IMR-90 (cell line): ENCODE data around the gene EGLN1. TPM values are rescaled to one million over a fixed set of nuclear protein-coding genes. Genes with fewer than 3 reads are reported as not detected.

Experiments used
- ATAC-seq: fragments of 200-7000 bp; cut with Tn5 transposase; 2 replicates; pipeline ENCODE4 v1.9.1; 2020; ENCODE audit warnings: low read depth, mild to moderate bottlenecking, moderate library complexity
- BruUV-seq: library from RNA; stranded (reverse); fragments of 400-500 nt; replicated peaks from 2 replicates; lab custom pipeline; 2021; lab: Mats Ljungman, UMichigan
- CTCF ChIA-PET: fragments of 300-600 bp; formaldehyde crosslinking; extraction: SDS; loops from one replicate; lab custom pipeline; 2021; ENCODE audit warnings: antibody characterized with exemption; lab: Yijun Ruan, JAX
- POLR2A ChIA-PET: fragments of 300-600 bp; sonication (Branson Sonifier 250); formaldehyde crosslinking; loops from one replicate; lab custom pipeline; 2022; ENCODE audit warnings: antibody characterized with exemption; ENCODE audit not compliant: unreplicated experiment; lab: Charles Lee
- DNase-seq: peaks from one replicate; pipeline ENCODE4 v3.0.0; 2013
- H2AFZ ChIP-seq: replicated peaks from 2 replicates; pipeline ENCODE3; 2013; ENCODE audit warnings: low read length, mild to moderate bottlenecking; ENCODE audit not compliant: poor library complexity
- H2AK5ac ChIP-seq: 2 replicates; pipeline ENCODE4 v1.6.1; 2013; ENCODE audit warnings: low read depth, low read length, inconsistent platforms
- H2AK9ac ChIP-seq: replicated peaks from 2 replicates; pipeline ENCODE3; 2013; ENCODE audit warnings: mild to moderate bottlenecking, low read depth, low read length, moderate library complexity; ENCODE audit not compliant: poor library complexity
- H2BK120ac ChIP-seq: 2 replicates; pipeline ENCODE4 v1.6.1; 2013; ENCODE audit warnings: low read depth, low read length, inconsistent platforms
- H2BK15ac ChIP-seq: 3 replicates; pipeline ENCODE4 v1.6.1; 2013; ENCODE audit warnings: low read depth, low read length, inconsistent platforms
- H2BK20ac ChIP-seq: 2 replicates; pipeline ENCODE4 v1.6.1; 2013; ENCODE audit warnings: low read depth, mild to moderate bottlenecking, inconsistent platforms, low read length, moderate library complexity
- H2BK5ac ChIP-seq: 2 replicates; pipeline ENCODE4 v1.6.1; 2013; ENCODE audit warnings: mild to moderate bottlenecking, low read depth, low read length, inconsistent platforms; ENCODE audit not compliant: poor library complexity, severe bottlenecking
- H3K14ac ChIP-seq: replicated peaks from 2 replicates; pipeline ENCODE4 v1.6.1; 2013; ENCODE audit warnings: low read depth, low read length, inconsistent platforms
- H3K18ac ChIP-seq: 2 replicates; pipeline ENCODE4 v1.6.1; 2013; ENCODE audit warnings: low read depth, low read length, control low read depth
- H3K23ac ChIP-seq: 2 replicates; pipeline ENCODE4 v1.6.1; 2013; ENCODE audit warnings: low read depth, low read length, inconsistent platforms
- H3K27ac ChIP-seq: 2 replicates; pipeline ENCODE4 v1.5.1; 2013; ENCODE audit warnings: mild to moderate bottlenecking, control low read depth, low read length; ENCODE audit not compliant: insufficient read depth
- H3K27me3 ChIP-seq: 2 replicates; pipeline ENCODE4 v1.6.1; 2013; ENCODE audit warnings: low read length; ENCODE audit not compliant: control insufficient read depth, insufficient read depth
- H3K36me3 ChIP-seq: 2 replicates; pipeline ENCODE4 v1.6.1; 2013; ENCODE audit warnings: low read length, mixed read lengths; ENCODE audit not compliant: control insufficient read depth, insufficient read depth
- H3K4ac ChIP-seq: 2 replicates; pipeline ENCODE4 v1.6.1; 2013; ENCODE audit warnings: low read depth, low read length, inconsistent platforms
- H3K4me1 ChIP-seq: 2 replicates; pipeline ENCODE4 v1.6.1; 2013; ENCODE audit warnings: low read length, mixed read lengths; ENCODE audit not compliant: control insufficient read depth, insufficient read depth
- H3K4me2 ChIP-seq: 2 replicates; pipeline ENCODE4 v1.6.1; 2013; ENCODE audit warnings: low read depth, mild to moderate bottlenecking, control low read depth, low read length, moderate library complexity
- H3K4me3 ChIP-seq: 2 replicates; pipeline ENCODE4 v1.5.1; 2013; ENCODE audit warnings: low read depth, mild to moderate bottlenecking, control low read depth, low read length, moderate library complexity; ENCODE audit not compliant: insufficient read depth
- H3K56ac ChIP-seq: 2 replicates; pipeline ENCODE4 v1.6.1; 2013; ENCODE audit warnings: low read length, inconsistent platforms; ENCODE audit not compliant: insufficient read depth; ENCODE audit errors: extremely low read depth
- H3K79me1 ChIP-seq, 2 experiments: 2 replicates each; pipeline ENCODE4 v1.6.1; 2013; ENCODE audit warnings: low read length in 2 of 2, inconsistent platforms in 1 of 2, low read depth in 1 of 2
- H3K9ac ChIP-seq: 2 replicates; pipeline ENCODE4 v1.6.1; 2013; ENCODE audit warnings: low read depth, low read length, control low read depth
- H3K9me1 ChIP-seq: 2 replicates; pipeline ENCODE4 v1.6.1; 2013; ENCODE audit warnings: low read length, inconsistent platforms; ENCODE audit not compliant: insufficient read depth
- H3K9me3 ChIP-seq: 2 replicates; pipeline ENCODE4 v1.6.1; 2013; ENCODE audit warnings: low read length; ENCODE audit not compliant: control insufficient read depth, insufficient read depth
- H4K20me1 ChIP-seq: 2 replicates; pipeline ENCODE4 v1.6.1; 2013; ENCODE audit warnings: low read length, inconsistent platforms; ENCODE audit not compliant: insufficient read depth
- H4K5ac ChIP-seq: 2 replicates; pipeline ENCODE4 v1.6.1; 2013; ENCODE audit warnings: mild to moderate bottlenecking, low read depth, low read length, control low read depth
- H4K8ac ChIP-seq, 2 experiments: 2 replicates each; pipeline ENCODE4 v1.6.1; 2013; ENCODE audit warnings: low read depth in 2 of 2, low read length in 2 of 2, control low read depth in 1 of 2, inconsistent platforms in 1 of 2
- H4K91ac ChIP-seq: 2 replicates; pipeline ENCODE4 v1.6.1; 2013; ENCODE audit warnings: low read depth, low read length, inconsistent platforms; ENCODE audit not compliant: insufficient read depth
- FOS ChIP-seq: fragments of 150-350 bp; IDR thresholded peaks from 2 replicates; pipeline ENCODE4 v1.6.1; 2016; ENCODE audit warnings: low read depth, low read length
- MAZ ChIP-seq: IDR thresholded peaks from 2 replicates; pipeline ENCODE4 v1.6.1; 2012; ENCODE audit warnings: low read depth, mild to moderate bottlenecking, low read length, improper control_type of control experiment, moderate library complexity, borderline replicate concordance
- RFX5 ChIP-seq: IDR thresholded peaks from 2 replicates; pipeline ENCODE4 v1.8.0; 2012; ENCODE audit warnings: low read depth, mild to moderate bottlenecking, low read length, moderate library complexity
- SMC3 ChIP-seq: fragments of 150-350 bp; IDR thresholded peaks from 2 replicates; pipeline ENCODE4 v1.6.1; 2016; ENCODE audit warnings: low read depth, mild to moderate bottlenecking, antibody characterized with exemption, low read length, moderate library complexity
- WGBS, 2 experiments: methylation state at CpG; one replicate each; pipeline versions ENCODE4 v1.1.5 to v1.1.7; 2013; ENCODE audit warnings: missing lambda C conversion rate in 2 of 2; ENCODE audit not compliant: insufficient read length in 1 of 2; ENCODE audit errors: extremely low coverage in 2 of 2; 5-methylcytosine and 5-hydroxymethylcytosine counted together
- dilution Hi-C: fragments of 300-500 bp; cut with HindIII; formaldehyde crosslinking; loops from one replicate; pipeline ENCODE4 v1.14.3; 2018; ENCODE audit warnings: low sequenced_read_pairs; ENCODE audit not compliant: unreplicated experiment
- in situ Hi-C: fragments of 300-500 bp; cut with MboI; formaldehyde crosslinking; loops from 3 replicates; pipeline ENCODE4 v1.14.3; 2019; ENCODE audit warnings: low sequenced_read_pairs, inconsistent platforms, mixed read lengths
- intact Hi-C: fragments of 100-400 bp; cut with micrococcal nuclease; formaldehyde crosslinking; loops from 2 replicates; pipeline ENCODE4 v1.10.0; 2022
- polyA plus RNA-seq, 3 experiments: library from polyadenylated mRNA; depleted of rRNA; stranded (reverse); fragments of >200 nt; gene quantifications; 2 replicates each; pipeline ENCODE4 v1.2.3, GENCODE V29; 2012; ENCODE audit warnings: low replicate concordance in 1 of 3
- total RNA-seq: library from RNA; depleted of rRNA; stranded (reverse); fragments of >200 nt; gene quantifications from 2 replicates; pipeline ENCODE4 v1.2.3, GENCODE V29; 2012

The EGLN1 gene
- total and polyA plus RNA-seq, 2 of the 4 experiments (the other 2 are of a cell fraction), result 25.7 to 26.9 TPM

DNA sequence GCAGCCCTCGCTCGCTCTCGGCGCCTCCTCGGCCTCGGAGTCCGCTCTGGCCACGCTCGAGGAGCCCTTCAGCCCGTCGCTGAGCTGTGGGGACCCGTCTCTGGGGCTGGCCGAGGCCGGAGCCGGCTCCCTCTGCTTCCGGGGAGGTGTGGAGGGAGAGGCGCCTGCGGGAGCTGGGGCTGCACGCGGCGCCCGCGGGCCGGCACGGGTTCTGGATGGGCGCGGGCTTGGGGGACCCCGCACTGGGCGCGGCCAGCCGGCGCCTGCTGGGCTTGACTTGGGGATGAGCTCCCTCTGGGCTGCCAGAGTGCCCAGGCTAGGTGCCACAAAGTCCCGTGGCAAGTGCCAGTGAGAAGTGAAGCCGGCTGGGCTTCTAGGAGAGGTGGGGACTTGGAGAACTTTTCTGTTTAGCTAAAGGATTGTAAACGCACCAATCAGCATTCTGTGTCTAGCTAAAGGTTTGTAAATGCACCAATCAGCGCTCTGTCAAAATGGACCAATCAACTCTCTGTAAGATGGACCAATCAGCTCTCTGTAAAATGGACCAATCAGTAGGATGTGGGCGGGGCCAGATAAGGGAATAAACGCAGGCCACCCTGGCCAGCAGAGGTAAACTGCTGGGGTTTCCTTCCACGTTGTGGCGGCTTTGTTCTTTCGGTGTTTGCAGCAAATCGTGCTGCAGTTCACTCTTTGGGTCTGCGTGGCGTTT is 104.6 kb downstream of the EGLN1 start:
- Histone ChIP-seq H2BK5ac (no peak overlapping the region), H2BK120ac (no peak overlapping the region), H2AFZ (no peak overlapping the region), H4K5ac (no peak overlapping the region), H2BK20ac (no peak overlapping the region), H3K4ac (no peak overlapping the region), H2BK15ac (no peak overlapping the region), H3K4me2 (no peak overlapping the region), H3K9me3 (no peaks in the 10 kb centered on the region; the same call in 1 of the 2 replicates), H4K20me1 (no peaks in the 10 kb centered on the region), H3K9me1 (no peaks in the 10 kb centered on the region), H3K27ac (no peak overlapping the region), H4K8ac (no peak overlapping the region), H3K23ac (no peak overlapping the region), H3K56ac (no peak overlapping the region), H3K36me3 (no peaks in the 10 kb centered on the region), H4K91ac (no peak overlapping the region), H2AK9ac (no peak overlapping the region), H3K4me1 (no peaks in the 10 kb centered on the region), H3K79me1 (no peaks in the 10 kb centered on the region), H3K18ac (no peak overlapping the region), H3K4me3 (no peak overlapping the region), H3K14ac (no peak overlapping the region), H3K9ac (no peak overlapping the region), H3K27me3 (no peaks in the 10 kb centered on the region), H2AK5ac (no peak overlapping the region)
- in situ Hi-C loops (no loop called here), dilution Hi-C loops (no loop called here), intact Hi-C loops (no loop called here)
- ATAC-seq (no peak), DNase-seq (no peak)
- ChIA-PET POLR2A (no interaction called here), CTCF (no interaction called here)
- BruUV-seq, result no TSS peak
- no peak for TF ChIP-seq MAZ
- TF ChIP-seq FOS, result no peak
- no peak for TF ChIP-seq SMC3
- no peak for TF ChIP-seq RFX5
- 94% methylated on average over 27 of the region's 44 CpGs; no CpG with 5 or more reads in 1 of the 2 experiments for WGBS, 2 experiments
